Bronchial epithelial cell (primary cell): ENCODE data around the gene CTNS. TPM values are rescaled to one million over a fixed set of nuclear protein-coding genes. Genes with fewer than 3 reads are reported as not detected.
A peak's percentile ranks its signal among the peaks of the same experiment; 100 is the strongest.

Experiments
- DNase-seq: peaks from one replicate; pipeline ENCODE4 v3.0.0-alpha.2; 2010; ENCODE audit warnings: low read depth
- FAIRE-seq: peaks from 2 replicates; lab custom pipeline; 2011; peaks lifted over from hg19 to GRCh38; lab: Jason Lieb, UNC
- H3K27me3 ChIP-seq: 2 replicates; pipeline ENCODE4 v1.5.1; 2011; ENCODE audit warnings: low read length; ENCODE audit not compliant: control insufficient read depth, insufficient read depth
- H3K36me3 ChIP-seq: 2 replicates; pipeline ENCODE4 v1.5.1; 2011; ENCODE audit warnings: low read length; ENCODE audit not compliant: control insufficient read depth, insufficient read depth
- H3K4me3 ChIP-seq: 2 replicates; pipeline ENCODE4 v1.5.1; 2011; ENCODE audit warnings: mild to moderate bottlenecking, low read depth, low read length, control low read depth
- CTCF ChIP-seq: IDR thresholded peaks from 2 replicates; pipeline ENCODE4 v1.5.1; 2011; ENCODE audit warnings: mild to moderate bottlenecking, moderate library complexity, low read length, control low read depth, inconsistent platforms; ENCODE audit not compliant: insufficient read depth, severe bottlenecking
- total RNA-seq: library from RNA; depleted of rRNA; stranded (reverse); fragments of >200 nt; gene quantifications from 2 replicates; pipeline ENCODE4 v1.2.1, GENCODE V29; 2014

CTNS gene
- total RNA-seq, 1 donor from 2014 or later: 31.3 TPM

GRCh38 chr17:3660311-3660891 is 23.8 kb downstream of the CTNS start:
- no peak for FAIRE-seq

DNA sequence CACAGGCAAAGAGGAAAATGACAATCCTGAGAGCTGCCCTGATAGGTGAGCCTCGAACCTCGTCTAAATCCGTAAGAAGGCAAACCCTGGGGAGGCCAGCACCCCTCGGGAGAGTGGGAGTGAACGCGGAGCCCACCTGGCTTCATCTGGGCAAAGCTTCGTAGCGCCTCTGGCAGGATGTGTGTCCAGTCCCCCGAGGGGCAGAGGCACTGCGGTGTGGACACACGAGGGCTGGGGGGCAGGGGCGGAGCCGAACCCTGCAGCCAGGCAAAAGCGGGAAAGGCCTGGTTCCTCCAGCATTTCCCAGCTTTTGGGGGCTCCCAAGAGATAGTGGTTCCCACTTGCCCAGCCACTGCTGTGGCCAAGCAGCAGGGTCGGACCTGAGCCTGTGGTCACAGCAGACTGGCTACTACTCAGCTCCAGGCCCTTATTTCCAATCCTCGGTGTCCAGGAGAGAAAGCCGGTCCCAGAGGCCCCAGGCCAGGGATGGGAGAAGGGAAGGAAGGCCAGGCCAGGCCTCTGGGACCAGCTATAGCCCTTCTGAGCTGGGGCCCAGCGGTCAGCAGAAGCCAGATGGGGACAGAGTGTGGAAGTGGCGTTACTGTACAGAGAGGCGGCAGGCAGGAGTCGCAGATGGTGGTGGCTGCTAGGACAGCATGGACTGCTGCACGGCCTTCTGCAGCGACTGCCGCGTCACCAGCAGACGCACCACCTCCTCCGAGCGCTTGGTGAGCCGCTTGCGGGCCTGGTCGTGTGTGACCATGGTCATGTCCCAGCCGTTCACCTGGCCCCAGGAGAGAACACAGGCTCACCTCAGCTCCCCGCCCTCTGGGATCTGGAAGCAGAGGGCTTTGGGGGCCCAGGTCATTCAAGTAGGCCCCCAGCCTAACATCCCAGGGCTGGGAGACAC is 26.8 kb downstream of the CTNS start:
- FAIRE-seq (no peak), DNase-seq (no peak)
- Histone ChIP-seq H3K36me3 (peaks cover 25% of the 10 kb centered on the region), H3K27me3 (no peaks in the 10 kb centered on the region), H3K4me3 (no peak overlapping the region)
- no peak for TF ChIP-seq CTCF

More at GRCh38 chr17:3660311-3660891, 23.8 kb downstream of the CTNS start:
- peaks cover 19% of the 10 kb centered on the region for H3K36me3 ChIP-seq
- no peaks in the 10 kb centered on the region for H3K27me3 ChIP-seq
- no peak for DNase-seq
- TF ChIP-seq CTCF: no peak
- no peak overlapping the region for H3K4me3 ChIP-seq

- DNase-seq (no peak), FAIRE-seq (no peak)
- Histone ChIP-seq H3K4me3 (no peak overlapping the region), H3K36me3 (peaks cover 25% of the 10 kb centered on the region), H3K27me3 (no peaks in the 10 kb centered on the region)
- TF ChIP-seq CTCF: no peak
These were observed 29.3 kb downstream of the CTNS start for GRCh38 chr17:3665834-3666233.

DNA sequence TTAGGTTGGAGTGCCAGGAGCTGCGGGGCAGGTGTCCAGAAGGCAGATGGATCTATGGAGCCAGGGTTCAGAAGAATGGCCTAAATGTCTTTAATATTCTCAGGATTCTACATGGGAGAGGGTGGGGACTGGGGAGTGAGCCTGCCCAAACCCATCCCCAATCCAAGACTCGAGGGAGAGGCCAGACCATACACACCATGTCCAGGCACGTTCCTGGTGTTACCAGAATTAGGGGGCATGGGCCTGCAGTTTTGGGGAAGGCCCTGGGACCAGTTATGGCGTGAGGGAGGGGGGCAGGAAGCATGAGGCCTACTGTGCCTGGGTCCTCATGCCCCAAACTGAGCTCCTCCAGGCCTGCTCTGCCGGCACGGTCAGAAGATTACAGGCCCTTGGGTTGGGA is 30.0 kb downstream of the CTNS start:
- DNase-seq: peak; percentile 65
- Histone ChIP-seq H3K36me3 (peaks cover 25% of the 10 kb centered on the region), H3K27me3 (no peaks in the 10 kb centered on the region), H3K4me3 (peak overlapping the region; percentile 19)
- FAIRE-seq: peak; percentile 82
- TF ChIP-seq CTCF: no peak

DNA sequence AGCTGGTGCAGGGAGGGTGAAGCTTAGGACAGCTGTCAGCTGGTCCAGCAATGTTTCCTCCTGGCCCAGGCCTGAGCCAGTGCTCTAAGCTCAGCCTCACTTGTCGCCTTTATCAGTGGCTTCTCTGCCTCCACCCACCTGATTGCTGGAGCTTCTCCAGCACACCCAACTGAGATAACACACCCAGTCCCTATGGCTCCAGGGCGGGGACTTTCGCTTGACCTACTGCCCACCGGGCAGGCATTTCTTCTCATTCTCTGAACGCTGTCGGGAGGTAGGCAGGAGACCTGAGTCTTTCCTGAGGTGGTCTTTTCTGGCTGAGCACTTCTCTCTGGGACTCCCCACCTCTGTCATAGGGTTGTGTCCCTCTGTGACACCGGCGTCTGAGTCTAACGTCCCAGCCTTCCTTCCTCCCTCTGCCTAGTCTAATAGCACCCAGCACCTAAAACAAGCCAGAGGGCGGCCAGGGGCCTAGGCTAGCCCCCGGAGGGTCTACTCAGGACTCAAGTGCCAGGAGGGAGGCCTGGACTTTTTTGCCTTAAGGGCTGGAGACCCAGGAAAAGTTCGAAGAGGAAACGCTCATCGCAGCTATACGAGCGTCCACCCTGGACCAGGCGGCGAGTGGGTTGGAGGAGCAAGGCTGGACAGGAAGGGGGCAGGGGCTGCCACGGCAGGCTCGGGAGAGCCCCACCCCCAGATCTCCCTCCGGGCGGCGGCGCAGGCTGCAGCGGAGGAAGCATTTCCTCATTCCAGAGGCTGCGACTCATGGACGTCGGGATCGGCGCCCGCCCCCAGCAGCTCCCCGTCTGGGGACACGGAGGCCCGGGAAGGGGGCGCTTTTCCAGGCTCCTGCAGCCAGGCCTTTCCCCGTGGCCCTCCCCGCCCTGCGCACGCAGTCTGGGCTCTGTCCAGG is 31.1 kb downstream of the CTNS start:
- TF ChIP-seq CTCF: no peak
- Histone ChIP-seq H3K36me3 (peaks cover 22% of the 10 kb centered on the region), H3K27me3 (no peaks in the 10 kb centered on the region), H3K4me3 (peak overlapping the region; percentile 89)
- FAIRE-seq (no peak), DNase-seq (peak; percentile 80)
